H1 (cell line): ENCODE results near the gene MBNL2.

Experiments
- BRCA1 ChIP-seq: IDR thresholded peaks from 2 replicates; pipeline ENCODE4 v1.6.1; 2012; ENCODE audit warnings: low read depth, low read length, improper control_type of control experiment
- CHD2 ChIP-seq: IDR thresholded peaks from 2 replicates; pipeline ENCODE4 v1.6.1; 2012; ENCODE audit warnings: low read length, improper control_type of control experiment
- EGR1 ChIP-seq: IDR thresholded peaks from 2 replicates; pipeline ENCODE4 v1.6.1; 2011; ENCODE audit warnings: low read depth, low read length, borderline replicate concordance
- POLR2A ChIP-seq, 2 experiments: IDR thresholded peaks; 1 replicate in 1 of 2; 2 replicates in 1 of 2; pipeline ENCODE4 v1.6.1; 2011; ENCODE audit warnings: low read depth in 2 of 2, low read length in 2 of 2, mild to moderate bottlenecking in 2 of 2; ENCODE audit errors: control extremely low read depth in 1 of 2
- YY1 ChIP-seq: IDR thresholded peaks from 2 replicates; pipeline ENCODE4 v1.6.1; 2011; ENCODE audit warnings: low read depth, mild to moderate bottlenecking, low read length
- ZNF274 ChIP-seq: IDR thresholded peaks from 2 replicates; pipeline ENCODE4 v1.7.0; 2012; ENCODE audit warnings: low read length, borderline replicate concordance; ENCODE audit errors: extremely low read depth

GRCh38 chr13:97407540-97407939, 185.4 kb downstream of the MBNL2 start:
- no peak for TF ChIP-seq YY1
- TF ChIP-seq BRCA1, result no peak
- no peak for TF ChIP-seq POLR2A (IDR thresholded peaks at IDR 0.05; ENCODE audit: control extremely low read depth in 1 of 2, low read depth in 2 of 2, low read length in 2 of 2)
- TF ChIP-seq CHD2, result no peak
- TF ChIP-seq ZNF274, result no peak
- no peak for TF ChIP-seq EGR1
